AG04450 (cell line): ENCODE results near the gene VSIG10L2. TPM values are rescaled to one million over a fixed set of nuclear protein-coding genes. Genes with fewer than 3 reads are reported as not detected.
"Not testable (repeated sequence)": the region's sequence is repeated elsewhere in the genome, so short reads cannot be mapped to it uniquely, and the experiment has no call there.

Experiments used
- CTCF ChIA-PET: fragments of 300-600, 350-600 bp; formaldehyde crosslinking; extraction: SDS; loops from one replicate; lab custom pipeline; 2022; ENCODE audit warnings: antibody characterized with exemption, inconsistent platforms; lab: Charles Lee
- POLR2A ChIA-PET: fragments of 350-600 bp; formaldehyde crosslinking; extraction: SDS; loops from one replicate; lab custom pipeline; 2021; ENCODE audit warnings: antibody characterized with exemption, inconsistent platforms; lab: Yijun Ruan, JAX
- DNase-seq: peaks from one replicate; pipeline ENCODE4 v3.0.0-alpha.2; 2011; ENCODE audit warnings: low read depth, low spot score
- H3K27ac ChIP-seq: one replicate; pipeline ENCODE4 v1.5.1; 2012; ENCODE audit warnings: low read depth, low read length, control low read depth
- H3K27me3 ChIP-seq: one replicate; pipeline ENCODE4 v1.6.0; 2012; ENCODE audit warnings: low read length; ENCODE audit not compliant: control insufficient read depth, insufficient read depth
- H3K4me3 ChIP-seq: 2 replicates; pipeline ENCODE4 v1.5.1; 2011; ENCODE audit warnings: mild to moderate bottlenecking, low read depth, low read length, control low read depth
- H3K9me3 ChIP-seq: 2 replicates; pipeline ENCODE4 v1.5.1; 2012; ENCODE audit warnings: low read length; ENCODE audit not compliant: control insufficient read depth, insufficient read depth
- polyA plus RNA-seq: library from polyadenylated mRNA; depleted of rRNA; stranded (reverse); fragments of >200 nt; gene quantifications from 2 replicates; pipeline ENCODE4 v1.2.3, GENCODE V29; 2011
- TF ChIP-seq, protein P1 (sequence below): IDR thresholded peaks from 2 replicates; pipeline ENCODE4 v1.5.1; 2011; ENCODE audit warnings: low read depth, low read length, control low read depth, inconsistent platforms

The VSIG10L2 gene
- polyA plus RNA-seq, 1 experiment: not detected

GRCh38 chr11:125979511-125979910, 33.7 kb downstream of the VSIG10L2 start:
- Histone ChIP-seq H3K9me3 (no peaks in the 10 kb centered on the region), H3K4me3 (no peak overlapping the region), H3K27ac (no peak overlapping the region), H3K27me3 (peaks cover 4% of the 10 kb centered on the region)
- DNase-seq: no peak
- TF ChIP-seq, protein P1, sequence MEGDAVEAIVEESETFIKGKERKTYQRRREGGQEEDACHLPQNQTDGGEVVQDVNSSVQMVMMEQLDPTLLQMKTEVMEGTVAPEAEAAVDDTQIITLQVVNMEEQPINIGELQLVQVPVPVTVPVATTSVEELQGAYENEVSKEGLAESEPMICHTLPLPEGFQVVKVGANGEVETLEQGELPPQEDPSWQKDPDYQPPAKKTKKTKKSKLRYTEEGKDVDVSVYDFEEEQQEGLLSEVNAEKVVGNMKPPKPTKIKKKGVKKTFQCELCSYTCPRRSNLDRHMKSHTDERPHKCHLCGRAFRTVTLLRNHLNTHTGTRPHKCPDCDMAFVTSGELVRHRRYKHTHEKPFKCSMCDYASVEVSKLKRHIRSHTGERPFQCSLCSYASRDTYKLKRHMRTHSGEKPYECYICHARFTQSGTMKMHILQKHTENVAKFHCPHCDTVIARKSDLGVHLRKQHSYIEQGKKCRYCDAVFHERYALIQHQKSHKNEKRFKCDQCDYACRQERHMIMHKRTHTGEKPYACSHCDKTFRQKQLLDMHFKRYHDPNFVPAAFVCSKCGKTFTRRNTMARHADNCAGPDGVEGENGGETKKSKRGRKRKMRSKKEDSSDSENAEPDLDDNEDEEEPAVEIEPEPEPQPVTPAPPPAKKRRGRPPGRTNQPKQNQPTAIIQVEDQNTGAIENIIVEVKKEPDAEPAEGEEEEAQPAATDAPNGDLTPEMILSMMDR: no peak
- POLR2A ChIA-PET: no interaction called here
- CTCF ChIA-PET: no interaction called here

GRCh38 chr11:125980436-125980835, 34.6 kb downstream of the VSIG10L2 start:
- H3K4me3 ChIP-seq: no peak overlapping the region
- DNase-seq: no peak
- ChIA-PET POLR2A (no interaction called here), CTCF (no interaction called here)
- H3K9me3 ChIP-seq: no peaks in the 10 kb centered on the region
- TF ChIP-seq, protein P1: no peak
- peaks cover 3% of the 10 kb centered on the region for H3K27me3 ChIP-seq
- no peak overlapping the region for H3K27ac ChIP-seq

- Histone ChIP-seq H3K27me3 (no peaks in the 10 kb centered on the region), H3K9me3 (no peaks in the 10 kb centered on the region), H3K4me3 (no peak overlapping the region), H3K27ac (no peak overlapping the region)
- ChIA-PET CTCF (interaction anchor here (1.4 kb wide), 1 partner anchor 40 kb away, joined by 3 read pairs; no protein-coding TSS in a partner anchor), POLR2A (no interaction called here)
- DNase-seq: no peak
- TF ChIP-seq, protein P1: no peak
Observed at GRCh38 chr11:125982348-125982730, 36.5 kb downstream of the VSIG10L2 start.

DNA sequence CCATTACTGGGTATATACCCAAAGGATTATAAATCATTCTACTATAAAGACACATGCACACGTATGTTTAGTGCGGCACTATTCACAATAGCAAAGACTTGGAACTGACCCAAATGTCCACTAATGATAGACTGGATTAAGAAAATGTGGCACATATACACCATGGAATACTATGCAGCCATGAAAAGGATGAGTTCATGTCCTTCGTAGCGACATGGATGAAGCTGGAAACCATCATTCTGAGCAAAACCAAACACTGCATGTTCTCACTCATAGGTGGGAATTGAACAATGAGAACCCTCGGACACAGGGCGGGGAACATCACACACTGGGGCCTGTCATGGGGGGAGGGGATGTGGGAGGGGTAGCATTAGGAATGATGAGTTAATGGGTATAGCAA, 40.1 kb downstream of the VSIG10L2 start:
- H3K9me3 ChIP-seq, H3K4me3 ChIP-seq, H3K27ac ChIP-seq, DNase-seq, POLR2A ChIA-PET, CTCF ChIA-PET, H3K27me3 ChIP-seq: not testable (repeated sequence)

DNA sequence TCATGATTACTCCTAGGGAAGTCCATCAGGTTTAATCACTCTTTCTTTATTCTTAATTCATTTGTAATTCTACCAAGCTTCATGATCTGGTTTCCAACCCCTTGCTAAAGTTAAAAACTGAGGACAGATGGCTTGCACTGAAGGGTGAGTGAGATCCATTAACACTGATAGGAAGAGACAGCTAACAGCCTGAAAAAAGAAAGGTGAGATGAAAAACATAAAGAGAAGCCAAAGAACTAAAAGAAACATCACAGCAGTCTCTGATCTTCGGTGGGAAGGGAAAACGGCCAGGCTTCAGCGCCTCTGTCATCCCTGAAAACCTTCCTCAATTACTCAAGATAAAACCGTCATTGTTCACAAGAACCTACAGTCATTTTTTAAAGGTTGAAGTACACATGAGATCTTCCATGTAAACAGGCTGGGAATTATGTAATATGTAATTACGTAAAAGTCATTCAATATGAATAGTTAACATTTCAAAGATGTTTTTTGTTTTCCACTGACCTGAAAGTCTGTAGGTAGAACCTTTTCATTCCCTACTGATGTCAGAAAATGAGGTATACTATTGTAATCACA, 41.3 kb downstream of the VSIG10L2 start:
- TF ChIP-seq, protein P1: no peak
- Histone ChIP-seq H3K9me3 (no peaks in the 10 kb centered on the region), H3K27ac (no peak overlapping the region), H3K27me3 (peaks cover 5% of the 10 kb centered on the region), H3K4me3 (no peak overlapping the region)
- ChIA-PET POLR2A (no interaction called here), CTCF (no interaction called here)
- no peak for DNase-seq
